DOHH2 (cell line): ENCODE results near the gene NCSTN.

Source experiments
- H3F3A ChIP-seq: fragments of 200-600 bp; sonication (generic), shearing (Covaris generic); 2 replicates; pipeline ENCODE4 v1.6.0; 2016; ENCODE audit warnings: antibody characterized with exemption, mild to moderate bottlenecking; ENCODE audit not compliant: control insufficient read depth, insufficient read depth
- H3K27ac ChIP-seq: fragments of 200-600 bp; sonication (generic); 2 replicates; pipeline ENCODE4 v1.5.1; 2014; ENCODE audit warnings: low read depth, mild to moderate bottlenecking, low read length, moderate library complexity
- H3K27me3 ChIP-seq: fragments of 200-600 bp; sonication (generic); 2 replicates; pipeline ENCODE4 v1.6.1; 2014; ENCODE audit warnings: mild to moderate bottlenecking, low read length, mixed read lengths; ENCODE audit not compliant: control insufficient read depth
- H3K36me3 ChIP-seq: fragments of 200-600 bp; sonication (generic); 2 replicates; pipeline ENCODE4 v1.6.1; 2014; ENCODE audit warnings: mild to moderate bottlenecking, low read length, moderate library complexity, mixed read lengths; ENCODE audit not compliant: control insufficient read depth
- H3K4me1 ChIP-seq: fragments of 200-600 bp; sonication (generic); 2 replicates; pipeline ENCODE4 v1.6.1; 2014; ENCODE audit warnings: mild to moderate bottlenecking, low read length, mixed read lengths; ENCODE audit not compliant: control insufficient read depth
- H3K4me2 ChIP-seq: fragments of 200-600 bp; sonication (generic); 2 replicates; pipeline ENCODE4 v1.6.0; 2014; ENCODE audit warnings: mild to moderate bottlenecking, low read length, moderate library complexity
- H3K4me3 ChIP-seq: fragments of 200-600 bp; sonication (generic); 2 replicates; pipeline ENCODE4 v1.5.1; 2014; ENCODE audit warnings: mild to moderate bottlenecking, low read length, mixed read lengths
- H3K79me2 ChIP-seq: fragments of 200-600 bp; sonication (generic); 2 replicates; pipeline ENCODE4 v1.6.1; 2014; ENCODE audit warnings: mild to moderate bottlenecking, low read length, mixed read lengths; ENCODE audit not compliant: control insufficient read depth
- H3K9me2 ChIP-seq: fragments of 200-600 bp; sonication (generic); replicated peaks from 2 replicates; pipeline ENCODE4 v1.6.1; 2014; ENCODE audit warnings: mild to moderate bottlenecking, low read length, mixed read lengths; ENCODE audit not compliant: control insufficient read depth
- H3K9me3 ChIP-seq: fragments of 200-600 bp; sonication (generic); 2 replicates; pipeline ENCODE4 v1.6.1; 2014; ENCODE audit warnings: antibody characterized with exemption, low read length, mixed read lengths; ENCODE audit not compliant: control insufficient read depth, insufficient read depth
- H4K20me1 ChIP-seq: fragments of 200-600 bp; sonication (generic); 2 replicates; pipeline ENCODE4 v1.6.0; 2014; ENCODE audit warnings: low read depth, mild to moderate bottlenecking, antibody characterized with exemption, low read length, moderate library complexity; ENCODE audit not compliant: control insufficient read depth, insufficient read depth
- EZH2phosphoT487 ChIP-seq: fragments of 200-600 bp; sonication (generic); IDR thresholded peaks from 2 replicates; pipeline ENCODE4 v1.6.1; 2017; ENCODE audit warnings: borderline replicate concordance, mild to moderate bottlenecking, antibody characterized with exemption, low read length, moderate library complexity, mixed read lengths
- TF ChIP-seq, protein P1 (sequence below): fragments of 200-600 bp; sonication (generic); IDR thresholded peaks from one replicate; pipeline ENCODE4 v1.5.1; 2014; ENCODE audit warnings: antibody characterized with exemption, mild to moderate bottlenecking, low read depth, low read length; ENCODE audit not compliant: poor library complexity, severe bottlenecking

The NCSTN gene

DNA sequence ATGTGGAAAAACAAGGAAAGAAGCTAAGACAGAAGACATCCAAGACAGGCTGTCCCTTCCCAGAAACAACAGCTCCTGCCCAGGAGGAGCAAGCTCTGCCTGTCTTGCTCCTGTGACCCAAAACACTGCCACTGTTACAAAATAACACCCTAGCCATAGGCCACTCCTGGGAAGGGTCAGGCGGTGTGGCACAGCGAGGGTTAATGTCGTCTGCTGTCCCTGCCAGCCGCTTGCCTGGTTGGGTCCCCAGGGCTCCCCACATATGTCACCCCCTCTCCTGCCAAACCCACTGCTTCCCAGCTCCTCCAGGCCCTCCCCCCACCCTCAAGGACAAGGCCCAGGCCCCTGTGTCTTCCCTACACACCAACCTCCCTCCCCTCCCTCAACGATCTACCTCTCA, 19.8 kb downstream of the NCSTN start:
- Histone ChIP-seq H3K4me1 (no peaks in the 10 kb centered on the region), H4K20me1 (no peaks in the 10 kb centered on the region), H3K4me2 (no peak overlapping the region), H3K4me3 (no peak overlapping the region), H3K27ac (no peak overlapping the region), H3K9me3 (no peaks in the 10 kb centered on the region), H3K27me3 (peaks cover 8% of the 10 kb centered on the region), H3K79me2 (no peaks in the 10 kb centered on the region), H3K9me2 (no peaks in the 10 kb centered on the region), H3F3A (no peaks in the 10 kb centered on the region), H3K36me3 (peaks cover 12% of the 10 kb centered on the region)
- TF ChIP-seq EZH2phosphoT487: no peak
- TF ChIP-seq, protein P1, sequence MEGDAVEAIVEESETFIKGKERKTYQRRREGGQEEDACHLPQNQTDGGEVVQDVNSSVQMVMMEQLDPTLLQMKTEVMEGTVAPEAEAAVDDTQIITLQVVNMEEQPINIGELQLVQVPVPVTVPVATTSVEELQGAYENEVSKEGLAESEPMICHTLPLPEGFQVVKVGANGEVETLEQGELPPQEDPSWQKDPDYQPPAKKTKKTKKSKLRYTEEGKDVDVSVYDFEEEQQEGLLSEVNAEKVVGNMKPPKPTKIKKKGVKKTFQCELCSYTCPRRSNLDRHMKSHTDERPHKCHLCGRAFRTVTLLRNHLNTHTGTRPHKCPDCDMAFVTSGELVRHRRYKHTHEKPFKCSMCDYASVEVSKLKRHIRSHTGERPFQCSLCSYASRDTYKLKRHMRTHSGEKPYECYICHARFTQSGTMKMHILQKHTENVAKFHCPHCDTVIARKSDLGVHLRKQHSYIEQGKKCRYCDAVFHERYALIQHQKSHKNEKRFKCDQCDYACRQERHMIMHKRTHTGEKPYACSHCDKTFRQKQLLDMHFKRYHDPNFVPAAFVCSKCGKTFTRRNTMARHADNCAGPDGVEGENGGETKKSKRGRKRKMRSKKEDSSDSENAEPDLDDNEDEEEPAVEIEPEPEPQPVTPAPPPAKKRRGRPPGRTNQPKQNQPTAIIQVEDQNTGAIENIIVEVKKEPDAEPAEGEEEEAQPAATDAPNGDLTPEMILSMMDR: no peak

DNA sequence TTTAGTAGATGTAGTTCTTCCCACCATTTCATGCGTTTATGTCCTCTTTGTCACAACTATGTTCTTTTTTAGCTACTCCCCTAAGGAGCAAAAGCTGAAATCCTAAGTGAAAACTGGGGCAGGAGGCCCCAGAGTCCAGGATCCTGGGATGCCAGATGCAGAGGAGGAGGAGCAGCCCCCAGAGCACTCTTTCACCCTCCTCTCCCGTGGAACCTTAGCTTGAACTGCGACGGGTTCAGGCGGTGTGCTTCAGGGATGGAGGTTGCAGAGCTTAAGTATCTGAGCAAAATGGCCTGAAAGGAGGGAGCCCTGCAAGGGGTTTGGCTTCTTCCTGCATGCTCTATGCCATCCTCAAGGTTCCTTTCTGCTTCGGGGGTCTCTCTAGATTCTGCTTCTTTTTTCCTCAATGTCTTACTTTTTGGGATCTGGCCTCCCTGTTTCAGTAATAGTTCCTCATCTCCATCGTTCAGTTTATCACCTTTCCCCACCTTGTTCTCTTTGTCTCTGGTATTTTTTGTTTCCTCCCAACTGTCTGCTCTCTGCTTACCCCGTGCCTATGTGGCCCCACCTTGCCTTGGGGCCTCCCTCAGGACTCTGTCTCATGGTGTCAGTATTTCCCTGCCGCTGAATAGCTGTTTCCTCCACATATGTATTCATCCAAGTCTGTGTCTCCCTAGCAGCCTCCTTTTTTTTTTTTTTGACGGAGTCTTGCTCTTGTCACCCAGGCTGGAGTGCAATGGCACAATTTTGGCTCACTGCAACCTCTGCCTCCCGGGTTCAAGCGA, 21.0 kb downstream of the NCSTN start:
- H3K27me3 ChIP-seq: peaks cover 16% of the 10 kb centered on the region
- no peaks in the 10 kb centered on the region for H3K79me2 ChIP-seq
- no peaks in the 10 kb centered on the region for H3K9me3 ChIP-seq
- H3K4me2 ChIP-seq: no peak overlapping the region
- no peak overlapping the region for H3K27ac ChIP-seq
- H3K9me2 ChIP-seq: no peaks in the 10 kb centered on the region
- no peaks in the 10 kb centered on the region for H4K20me1 ChIP-seq
- H3K36me3 ChIP-seq: peaks cover 7% of the 10 kb centered on the region
- H3K4me1 ChIP-seq: no peaks in the 10 kb centered on the region
- no peak overlapping the region for H3K4me3 ChIP-seq
- no peaks in the 10 kb centered on the region for H3F3A ChIP-seq
- no peak for TF ChIP-seq EZH2phosphoT487
- TF ChIP-seq, protein P1: no peak

DNA sequence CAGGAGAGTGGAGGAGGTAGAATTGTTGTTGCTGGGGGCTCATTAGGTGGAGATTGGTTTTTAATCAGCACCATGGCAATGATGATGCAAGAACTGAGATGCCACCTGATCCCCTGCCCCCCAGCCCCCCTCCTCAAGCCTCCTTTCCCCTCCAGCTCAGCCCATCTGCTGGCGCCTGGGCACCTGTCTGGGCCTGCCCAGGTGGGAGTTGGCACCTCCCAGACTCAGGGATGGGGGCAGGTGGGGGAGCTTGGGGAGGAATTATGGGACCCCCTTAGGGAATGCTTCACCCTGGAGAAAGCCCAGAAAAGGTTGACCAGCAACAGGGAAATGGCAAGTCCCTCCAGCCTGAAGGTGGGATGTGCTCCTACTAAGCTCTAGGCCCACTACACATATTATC, 22.1 kb downstream of the NCSTN start:
- H3K79me2 ChIP-seq: no peaks in the 10 kb centered on the region
- no peaks in the 10 kb centered on the region for H3K36me3 ChIP-seq
- no peak overlapping the region for H3K4me2 ChIP-seq
- no peak overlapping the region for H3K27ac ChIP-seq
- peaks cover 20% of the 10 kb centered on the region for H3K27me3 ChIP-seq
- H3K9me3 ChIP-seq: no peaks in the 10 kb centered on the region
- H3K9me2 ChIP-seq: no peaks in the 10 kb centered on the region
- no peak overlapping the region for H3K4me3 ChIP-seq
- H3F3A ChIP-seq: no peaks in the 10 kb centered on the region
- H4K20me1 ChIP-seq: no peaks in the 10 kb centered on the region
- no peak for TF ChIP-seq EZH2phosphoT487
- TF ChIP-seq, protein P1: no peak
- no peaks in the 10 kb centered on the region for H3K4me1 ChIP-seq
